Measurements from ENCODE around the gene TSTD1. TPM values are rescaled to one million over a fixed set of nuclear protein-coding genes. Genes with fewer than 3 reads are reported as not detected.

Gene TSTD1
- total RNA-seq, 3 donors from 2014 or later = 48.9 to 105 (median 80.1) TPM

- no peak overlapping the region for H3K4me3 ChIP-seq
- H3K4me1 ChIP-seq (ENCODE audit: low read depth) = no peaks in the 10 kb centered on the region
- H3K36me3 ChIP-seq (ENCODE audit: low read depth) = no peaks in the 10 kb centered on the region
- ATAC-seq (no peak), DNase-seq (no peak)
- no peak for TF ChIP-seq CTCF (IDR thresholded peaks at IDR 0.05)
- H3K9me3 ChIP-seq = no peaks in the 10 kb centered on the region
- intact Hi-C loops (cut with DNase I, micrococcal nuclease) = no loop called here
Measured at GRCh38 chr1:161077426-161077825, 38.7 kb upstream of the TSTD1 start.

GRCh38 chr1:161076410-161076809, 37.6 kb upstream of the TSTD1 start:
- no peaks in the 10 kb centered on the region for H3K9me3 ChIP-seq
- intact Hi-C loops (cut with DNase I, micrococcal nuclease) = no loop called here
- DNase-seq (no peak), ATAC-seq (no peak)
- H3K4me1 ChIP-seq (ENCODE audit: low read depth) = no peaks in the 10 kb centered on the region
- no peak overlapping the region for H3K4me3 ChIP-seq
- TF ChIP-seq CTCF (IDR thresholded peaks at IDR 0.05) = no peak
- no peaks in the 10 kb centered on the region for H3K36me3 ChIP-seq (ENCODE audit: low read depth)

GRCh38 chr1:161074676-161075368, 36.1 kb upstream of the TSTD1 start:
- DNase-seq = no peak
- no peak for ATAC-seq

GRCh38 chr1:161073474-161074121, 34.8 kb upstream of the TSTD1 start:
- H3K9me3 ChIP-seq = no peaks in the 10 kb centered on the region
- intact Hi-C loops (cut with DNase I, micrococcal nuclease) = no loop called here
- no peak for TF ChIP-seq CTCF (IDR thresholded peaks at IDR 0.05)
- no peaks in the 10 kb centered on the region for H3K36me3 ChIP-seq (ENCODE audit: low read depth)
- ATAC-seq = peak; percentile 77
- DNase-seq = peak in 2 of 3 donors; percentile 62 to 77
- H3K4me3 ChIP-seq = no peak overlapping the region
- no peaks in the 10 kb centered on the region for H3K4me1 ChIP-seq (ENCODE audit: low read depth)

More at GRCh38 chr1:161074676-161075368, 36.1 kb upstream of the TSTD1 start:
- TF ChIP-seq CTCF (IDR thresholded peaks at IDR 0.05) = no peak
- intact Hi-C loops (cut with DNase I, micrococcal nuclease) = no loop called here
- H3K36me3 ChIP-seq (ENCODE audit: low read depth) = no peaks in the 10 kb centered on the region
- H3K9me3 ChIP-seq = no peaks in the 10 kb centered on the region
- no peaks in the 10 kb centered on the region for H3K4me1 ChIP-seq (ENCODE audit: low read depth)
- no peak overlapping the region for H3K4me3 ChIP-seq

GRCh38 chr1:161072751-161073449, 34.1 kb upstream of the TSTD1 start:
- H3K4me1 ChIP-seq (ENCODE audit: low read depth) = no peaks in the 10 kb centered on the region
- no peak for TF ChIP-seq CTCF (IDR thresholded peaks at IDR 0.05)
- intact Hi-C loops (cut with DNase I, micrococcal nuclease) = no loop called here
- no peak overlapping the region for H3K4me3 ChIP-seq
- DNase-seq (no peak), ATAC-seq (no peak)
- H3K36me3 ChIP-seq (ENCODE audit: low read depth) = no peaks in the 10 kb centered on the region
- H3K9me3 ChIP-seq = no peaks in the 10 kb centered on the region
